ENCODE measurements around the gene TPCN1.

Gene TPCN1

DNA sequence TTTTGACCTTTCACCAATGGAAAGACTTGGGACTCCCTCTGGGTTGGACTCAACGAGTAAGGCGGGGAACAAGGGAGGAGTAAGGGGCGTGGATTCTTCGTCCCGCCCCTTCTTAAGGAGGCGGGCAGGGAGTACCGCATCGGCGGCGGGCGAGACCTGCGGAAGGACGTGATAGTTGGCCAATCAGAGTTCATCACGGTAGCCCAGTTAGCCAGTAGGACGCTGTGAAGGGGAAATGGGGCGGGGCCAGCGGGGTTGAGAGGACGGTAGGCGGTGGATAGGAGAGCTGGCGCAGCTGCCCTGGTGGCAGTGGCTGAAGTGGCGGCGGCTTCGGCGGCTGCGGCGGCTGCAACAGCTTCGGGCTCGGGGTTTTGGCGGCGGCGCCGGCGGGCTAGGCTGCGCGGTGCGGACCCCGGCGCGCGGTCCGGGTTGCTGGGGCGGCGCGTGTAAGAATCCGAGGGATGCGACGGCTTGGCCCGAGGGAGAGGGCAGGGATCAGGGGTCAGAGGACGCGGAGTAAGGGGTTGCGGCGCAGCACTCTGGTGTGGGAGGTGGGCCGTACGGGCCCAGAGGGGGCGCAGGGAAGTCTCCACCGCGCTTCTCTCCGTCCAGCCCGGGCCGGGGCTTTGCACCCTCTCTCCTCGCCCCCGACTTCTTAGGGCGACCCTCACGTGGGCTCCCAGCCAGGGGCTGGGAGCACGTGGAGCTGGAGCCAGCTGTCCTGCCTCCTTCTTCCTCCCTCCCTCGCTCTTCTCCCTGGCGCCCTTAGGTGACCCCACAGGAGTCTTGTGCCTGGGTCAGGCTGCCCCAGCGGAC, at the start of gene TPCN1:
TSS of gene TPCN1 (plus strand) at position 284 of the 816 bp plus-strand sequence. CDS start 5,389 bp downstream, outside the sequence.
- DNase-seq (ENCODE audit: low spot score), result peak; percentile 99

DNA sequence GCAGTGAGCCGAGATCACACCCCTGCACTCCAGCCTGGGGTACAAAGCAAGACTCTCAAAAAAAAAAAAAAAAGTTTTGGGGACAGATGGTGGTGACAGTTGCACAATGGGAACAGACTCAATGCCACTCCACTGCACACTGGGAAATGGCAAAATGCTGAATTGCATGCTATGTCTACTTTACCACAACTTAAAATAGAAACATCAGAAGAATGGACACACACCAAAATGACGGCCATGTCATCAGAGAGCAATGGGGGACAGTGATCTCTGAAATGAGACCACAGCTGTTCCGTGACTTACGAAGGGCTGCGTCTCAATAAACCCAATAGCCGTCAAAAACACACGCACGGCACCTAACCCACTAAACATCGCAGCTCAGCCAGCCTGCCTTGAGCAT, 49.7 kb upstream of the TPCN1 start:
- DNase-seq (ENCODE audit: low spot score), result no peak

GRCh38 chr12:113172185-113172584, 49.1 kb upstream of the TPCN1 start:
- no peak for DNase-seq (ENCODE audit: low spot score)

DNA sequence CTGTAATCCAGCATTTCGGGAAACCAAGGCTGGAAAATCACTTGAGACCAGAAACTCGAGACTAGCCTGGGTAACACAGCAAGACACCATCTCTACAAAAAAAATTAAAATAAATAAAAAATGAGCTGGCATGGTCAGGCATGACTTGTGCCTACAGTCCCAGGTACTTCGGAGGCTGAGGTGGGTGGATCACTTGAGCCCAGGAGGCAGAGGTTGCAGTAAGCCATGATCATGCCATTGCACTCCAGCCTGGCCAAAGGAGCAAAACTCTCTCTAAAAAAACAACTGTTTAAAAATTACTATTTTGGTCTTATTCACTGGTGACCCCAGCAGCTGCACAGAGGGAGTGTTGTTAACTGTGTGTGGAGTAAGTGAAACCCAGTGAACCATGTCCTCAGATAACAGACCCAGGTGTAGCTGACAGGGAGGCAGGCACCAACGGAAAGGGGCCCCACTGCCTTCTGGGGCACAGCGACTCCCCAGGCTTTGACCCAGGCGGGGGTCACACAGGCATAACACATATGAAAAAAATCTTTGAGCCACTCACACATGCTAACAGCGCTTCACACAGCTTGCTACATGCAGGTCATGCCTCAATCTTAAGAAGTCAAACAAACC, 48.1 kb upstream of the TPCN1 start:
- DNase-seq (ENCODE audit: low spot score), result no peak

GRCh38 chr12:113174461-113175384, 46.5 kb upstream of the TPCN1 start:
- peak; percentile 81 for DNase-seq (ENCODE audit: low spot score)

DNA sequence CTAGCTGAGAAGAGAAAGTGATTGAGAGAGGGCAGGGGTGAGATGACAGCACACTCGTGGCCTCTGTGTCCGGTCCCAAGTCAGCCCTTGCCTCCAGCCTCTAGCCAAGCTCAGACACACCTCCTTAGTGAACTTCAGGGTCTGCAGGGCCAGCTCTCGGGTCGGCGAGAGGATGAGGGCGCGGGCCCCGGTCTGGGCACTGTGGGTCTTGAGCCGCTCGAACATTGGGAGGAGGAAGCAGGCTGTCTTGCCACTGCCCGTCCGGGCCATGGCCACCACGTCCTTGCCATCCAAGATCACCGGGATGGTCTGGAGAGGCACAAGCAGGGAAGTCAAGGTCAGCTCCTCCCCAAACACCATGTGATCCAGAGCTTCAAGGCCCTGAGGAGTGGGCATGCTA, 42.2 kb upstream of the TPCN1 start:
- no peak for DNase-seq (ENCODE audit: low spot score)

DNA sequence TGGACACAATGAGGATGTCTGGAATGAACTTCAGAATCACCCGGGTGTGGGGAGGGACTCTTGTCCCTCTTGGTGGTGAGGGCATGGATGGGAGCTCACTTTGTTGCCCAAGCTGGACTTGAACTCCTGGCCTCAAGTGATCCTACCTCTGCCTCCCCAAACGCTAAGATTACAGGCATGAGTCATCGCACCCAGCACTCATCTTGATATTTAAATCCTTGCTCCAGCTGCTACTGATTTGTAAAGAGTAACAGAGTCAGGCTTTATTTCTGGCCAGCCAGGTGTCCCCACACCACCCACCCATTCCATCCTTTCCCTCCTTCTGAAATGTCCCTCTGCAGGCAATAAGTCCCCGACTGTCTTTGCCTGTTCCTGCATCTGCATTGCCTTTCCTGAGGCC, 40.9 kb upstream of the TPCN1 start:
- DNase-seq (ENCODE audit: low spot score), result no peak

DNA sequence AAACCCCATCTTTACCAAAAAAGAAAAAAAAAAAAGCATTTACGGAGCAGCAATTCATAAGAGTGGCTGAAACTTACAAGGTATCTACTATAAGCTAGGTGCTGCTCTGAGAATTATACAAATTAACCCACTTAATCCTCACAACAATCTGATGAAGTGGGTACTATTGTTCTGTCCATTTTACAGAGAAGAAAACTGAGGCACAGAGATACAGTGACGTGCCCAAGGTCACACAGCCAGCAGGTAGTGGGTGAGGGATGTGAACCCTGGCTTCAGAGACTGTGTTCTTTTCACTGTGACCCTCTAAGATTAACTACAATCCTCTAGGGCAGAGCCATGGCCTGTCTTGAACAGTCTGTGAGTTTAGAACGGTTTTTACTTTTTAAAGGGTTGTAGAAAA, 39.3 kb upstream of the TPCN1 start:
- DNase-seq (ENCODE audit: low spot score), result no peak

- no peak for DNase-seq (ENCODE audit: low spot score)
These were observed 38.2 kb upstream of the TPCN1 start for GRCh38 chr12:113183030-113183589.

GRCh38 chr12:113184098-113184899, 37.0 kb upstream of the TPCN1 start:
- no peak for DNase-seq (ENCODE audit: low spot score)

DNA sequence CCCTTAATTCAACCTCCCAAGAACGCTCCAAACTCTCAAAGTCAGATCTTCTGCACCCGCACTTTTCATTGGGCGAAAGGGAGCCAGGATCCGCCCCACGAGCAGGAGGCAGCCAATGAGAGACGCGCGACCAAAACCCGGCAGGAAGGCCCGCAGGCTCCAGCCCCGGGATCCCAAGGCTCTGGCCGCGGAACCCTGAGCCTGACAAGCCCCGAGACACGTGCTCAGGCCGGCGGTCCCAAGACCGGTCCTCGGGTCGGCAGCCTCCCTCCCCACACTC, 36.4 kb upstream of the TPCN1 start:
- DNase-seq (ENCODE audit: low spot score), result peak; percentile 91

GRCh38 chr12:113185180-113186032, 35.9 kb upstream of the TPCN1 start, which contains the start of the genes DDX54 and RITA1:
Gene DDX54 (minus strand): TSS chr12:113185478. CDS start chr12:113185451, 27 bp downstream.
Gene RITA1 (plus strand): TSS chr12:113185721. CDS start chr12:113186747, 1,026 bp downstream.
- peak; percentile 78 for DNase-seq (ENCODE audit: low spot score)

- no peak for DNase-seq (ENCODE audit: low spot score)
These were observed 35.3 kb upstream of the TPCN1 start for GRCh38 chr12:113186033-113186365.

GRCh38 chr12:113186666-113187325, 34.5 kb upstream of the TPCN1 start:
- no peak for DNase-seq (ENCODE audit: low spot score)

DNA sequence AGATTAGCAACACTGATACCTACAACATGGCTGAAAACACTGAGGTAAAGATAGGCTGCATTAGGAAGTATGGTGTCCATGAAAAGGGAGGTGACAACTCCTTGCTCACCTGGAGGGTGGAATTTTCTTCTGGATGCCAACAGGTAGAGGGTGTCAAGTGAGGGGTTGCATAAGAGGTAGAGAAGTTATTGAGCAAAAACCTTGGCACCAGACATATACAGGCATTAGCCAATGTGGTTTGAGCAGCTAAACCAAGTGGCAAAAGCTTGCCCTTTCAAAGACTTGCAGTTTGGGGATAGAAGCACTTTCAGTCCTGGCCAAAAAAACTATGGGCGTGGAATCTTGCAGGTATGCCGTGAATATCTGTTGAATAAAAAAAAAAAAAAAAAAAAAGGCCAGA, 31.9 kb upstream of the TPCN1 start:
- DNase-seq (ENCODE audit: low spot score), result no peak

DNA sequence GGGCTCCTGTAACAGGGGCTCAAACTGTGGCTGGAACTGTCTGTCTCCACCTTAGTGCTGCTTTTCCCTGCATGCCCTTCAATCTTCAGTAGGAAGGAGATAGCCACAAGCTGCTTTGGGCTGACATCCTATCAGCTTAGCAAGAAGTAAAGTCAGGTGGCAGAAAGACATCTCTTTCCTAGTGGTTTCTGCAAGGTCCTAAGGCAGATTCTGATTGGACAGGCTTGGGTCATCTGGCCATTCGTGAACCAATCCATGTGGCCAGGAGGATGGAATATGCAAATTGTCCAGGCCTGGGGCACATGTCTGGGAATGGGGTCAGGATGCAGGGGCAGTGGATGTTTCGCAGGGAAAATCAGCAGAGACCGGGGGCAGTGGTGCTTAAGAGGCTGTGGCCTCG, 30.5 kb upstream of the TPCN1 start:
- no peak for DNase-seq (ENCODE audit: low spot score)

DNA sequence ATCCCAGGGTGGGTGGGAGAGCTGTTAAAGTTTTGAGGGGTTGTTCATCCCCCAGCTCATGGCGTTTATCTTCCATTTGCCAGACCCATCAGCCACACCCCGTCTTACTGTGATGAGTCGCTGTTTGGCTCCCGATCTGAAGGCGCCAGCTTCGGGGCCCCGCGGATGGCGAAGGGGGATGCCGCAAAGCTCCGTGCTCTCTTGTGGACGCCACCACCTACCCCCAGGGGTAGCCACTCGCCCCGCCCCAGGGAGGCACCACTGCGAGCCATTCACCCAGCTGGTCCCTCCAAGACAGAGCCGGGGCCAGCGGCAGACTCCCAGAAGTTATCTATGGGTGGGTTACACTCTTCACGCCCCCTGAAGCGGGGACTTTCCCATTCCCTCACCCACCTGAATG, 30.0 kb upstream of the TPCN1 start:
- no peak for DNase-seq (ENCODE audit: low spot score)

GRCh38 chr12:113194971-113195391, 26.3 kb upstream of the TPCN1 start:
- no peak for DNase-seq (ENCODE audit: low spot score)

DNA sequence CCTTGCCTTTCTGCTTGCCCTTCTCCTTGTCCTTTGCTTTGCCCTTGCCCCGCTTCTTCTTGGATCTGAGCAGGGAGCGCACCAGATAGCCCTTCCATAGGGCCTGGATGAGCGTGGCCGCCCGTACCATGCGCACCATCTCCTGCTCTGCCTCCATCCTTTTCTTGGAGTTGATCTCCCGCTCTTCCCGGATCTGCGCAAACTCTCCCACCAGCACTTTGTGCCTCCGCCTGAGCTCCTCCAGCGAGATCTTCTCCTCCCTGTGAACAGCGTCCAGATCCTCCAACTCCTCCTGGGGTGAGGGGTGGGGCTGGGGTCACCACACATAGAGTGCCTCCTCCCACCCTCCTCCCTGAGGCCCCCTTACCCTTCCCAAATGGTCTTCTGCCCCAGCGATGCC, 25.7 kb upstream of the TPCN1 start:
- DNase-seq (ENCODE audit: low spot score), result no peak

DNA sequence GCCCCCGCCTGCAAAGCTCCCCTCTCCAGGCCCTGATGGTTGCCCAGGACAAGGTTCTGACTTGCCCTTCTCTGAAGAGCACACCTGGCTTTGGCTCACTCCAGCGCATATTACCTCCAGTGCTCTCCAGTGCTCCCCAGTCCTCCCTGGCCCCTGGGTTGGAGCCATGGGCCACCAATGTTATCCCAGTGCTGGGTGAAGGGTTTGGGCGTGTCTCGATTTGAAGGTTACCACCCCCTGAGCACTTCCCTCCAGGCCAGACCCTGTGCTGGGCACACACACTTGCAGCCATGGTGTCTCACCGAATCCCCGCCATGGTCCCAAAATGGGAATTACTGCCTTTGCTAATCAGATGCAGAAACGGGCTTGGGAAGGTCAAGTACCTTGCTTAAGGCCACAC, 24.7 kb upstream of the TPCN1 start:
- no peak for DNase-seq (ENCODE audit: low spot score)
